ENCODE measurements around the gene CST6.

GRCh38 chr11:66039765-66040164, 28.0 kb downstream of the CST6 start:
- TF ChIP-seq POLR2A (IDR thresholded peaks at IDR 0.05; ENCODE audit: low read length) (no peak), CTCF (IDR thresholded peaks at IDR 0.05) (no peak), E2F6 (IDR thresholded peaks at IDR 0.05; ENCODE audit: borderline replicate concordance, low read depth) (no peak), RNF2 (IDR thresholded peaks at IDR 0.05; ENCODE audit: borderline replicate concordance, low read depth) (no peak), MAX (IDR thresholded peaks at IDR 0.05) (no peak), KDM5A (IDR thresholded peaks at IDR 0.05) (no peak), MAZ (IDR thresholded peaks at IDR 0.05; ENCODE audit: borderline replicate concordance, low read depth, low read length) (no peak), RFX5 (IDR thresholded peaks at IDR 0.05) (no peak), REST (IDR thresholded peaks at IDR 0.05) (no peak), JUN (IDR thresholded peaks at IDR 0.05) (no peak), SMC3 (IDR thresholded peaks at IDR 0.05) (no peak)

All from A549 (cell line).